GM23338 (cell line): ENCODE results near the gene ZNF879.

Experiments
- CREB1 ChIP-seq: fragments of 250-450 bp; sonication (Bioruptor Pico); IDR thresholded peaks from 2 replicates; pipeline ENCODE4 v1.5.0; 2020; ENCODE audit warnings: low read depth, mild to moderate bottlenecking, moderate library complexity
- ETS1 ChIP-seq: IDR thresholded peaks from 2 replicates; pipeline ENCODE4 v1.6.1; 2016; ENCODE audit warnings: antibody characterized with exemption
- EZH2 ChIP-seq: fragments of 200-600 bp; sonication (generic); IDR thresholded peaks from one replicate; pipeline ENCODE4 v1.8.0; 2017; ENCODE audit warnings: antibody characterized with exemption, mild to moderate bottlenecking, low read depth; ENCODE audit not compliant: unreplicated experiment
- EZH2phosphoT487 ChIP-seq: fragments of 200-600 bp; sonication (generic); IDR thresholded peaks from one replicate; pipeline ENCODE4 v1.8.1; 2018; ENCODE audit warnings: antibody characterized with exemption; ENCODE audit not compliant: unreplicated experiment
- JUNB ChIP-seq: IDR thresholded peaks from one replicate; pipeline ENCODE4 v1.6.1; 2016; ENCODE audit warnings: antibody characterized with exemption; ENCODE audit not compliant: unreplicated experiment
- NANOG ChIP-seq: IDR thresholded peaks from 2 replicates; pipeline ENCODE4 v1.6.1; 2016; ENCODE audit warnings: antibody characterized with exemption, borderline replicate concordance
- POLR2AphosphoS5 ChIP-seq: IDR thresholded peaks from 2 replicates; pipeline ENCODE4 v1.6.1; 2016; ENCODE audit warnings: antibody characterized with exemption, low read depth
- STAT1 ChIP-seq: IDR thresholded peaks from one replicate; pipeline ENCODE4 v1.6.1; 2016; ENCODE audit warnings: antibody characterized with exemption; ENCODE audit not compliant: unreplicated experiment
- ZNF114 ChIP-seq: fragments of 250-450 bp; sonication (Bioruptor Pico); IDR thresholded peaks from 2 replicates; pipeline ENCODE4 v1.5.0; 2020; ENCODE audit warnings: mild to moderate bottlenecking, moderate library complexity
- ZNF331 ChIP-seq: fragments of 250-450 bp; sonication (Bioruptor Pico); IDR thresholded peaks from 2 replicates; pipeline ENCODE4 v1.5.0; 2020; ENCODE audit warnings: low read depth, mild to moderate bottlenecking, moderate library complexity
- ZNF462 ChIP-seq: fragments of 250-450 bp; sonication (Bioruptor Pico); IDR thresholded peaks from 2 replicates; pipeline ENCODE4 v1.5.0; 2020; ENCODE audit warnings: mild to moderate bottlenecking, moderate library complexity
- TF ChIP-seq, protein P1 (sequence below), 2 experiments: fragments of 200-600 bp in 1 of 2; sonication (generic) in 1 of 2; conservative IDR thresholded peaks; 2 replicates each; pipeline versions ENCODE4 v1.5.1 to v1.6.1; 2016 to 2017; ENCODE audit warnings: antibody characterized with exemption in 2 of 2, low read depth in 2 of 2, mild to moderate bottlenecking in 2 of 2, moderate library complexity in 1 of 2
- TF ChIP-seq, protein P2 (sequence below): IDR thresholded peaks from one replicate; pipeline ENCODE4 v1.6.1; 2018; ENCODE audit warnings: antibody characterized with exemption; ENCODE audit not compliant: unreplicated experiment

DNA sequence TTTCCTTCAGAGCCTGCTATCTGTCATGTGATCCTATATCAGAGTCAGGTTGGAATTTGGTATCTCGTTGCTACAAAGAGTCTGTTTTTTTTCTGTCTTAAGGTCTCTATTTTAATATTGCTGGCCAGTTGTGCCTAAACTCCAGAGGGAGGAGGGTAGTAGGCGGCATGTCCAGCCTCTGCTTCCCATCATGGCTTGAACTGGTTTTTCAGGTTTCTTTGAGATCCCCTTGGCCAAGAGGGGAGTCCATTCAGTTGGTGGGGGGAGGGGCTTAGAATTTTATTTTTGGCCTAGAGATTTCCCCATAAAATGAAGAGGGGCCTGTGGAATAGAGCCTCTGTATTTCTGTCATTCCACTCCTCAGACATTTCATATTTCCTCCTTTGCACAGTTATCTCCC, 21.2 kb downstream of the ZNF879 start:
- TF ChIP-seq, protein P1, sequence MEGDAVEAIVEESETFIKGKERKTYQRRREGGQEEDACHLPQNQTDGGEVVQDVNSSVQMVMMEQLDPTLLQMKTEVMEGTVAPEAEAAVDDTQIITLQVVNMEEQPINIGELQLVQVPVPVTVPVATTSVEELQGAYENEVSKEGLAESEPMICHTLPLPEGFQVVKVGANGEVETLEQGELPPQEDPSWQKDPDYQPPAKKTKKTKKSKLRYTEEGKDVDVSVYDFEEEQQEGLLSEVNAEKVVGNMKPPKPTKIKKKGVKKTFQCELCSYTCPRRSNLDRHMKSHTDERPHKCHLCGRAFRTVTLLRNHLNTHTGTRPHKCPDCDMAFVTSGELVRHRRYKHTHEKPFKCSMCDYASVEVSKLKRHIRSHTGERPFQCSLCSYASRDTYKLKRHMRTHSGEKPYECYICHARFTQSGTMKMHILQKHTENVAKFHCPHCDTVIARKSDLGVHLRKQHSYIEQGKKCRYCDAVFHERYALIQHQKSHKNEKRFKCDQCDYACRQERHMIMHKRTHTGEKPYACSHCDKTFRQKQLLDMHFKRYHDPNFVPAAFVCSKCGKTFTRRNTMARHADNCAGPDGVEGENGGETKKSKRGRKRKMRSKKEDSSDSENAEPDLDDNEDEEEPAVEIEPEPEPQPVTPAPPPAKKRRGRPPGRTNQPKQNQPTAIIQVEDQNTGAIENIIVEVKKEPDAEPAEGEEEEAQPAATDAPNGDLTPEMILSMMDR (conservative IDR thresholded peaks at IDR 0.05; ENCODE audit: low read depth in 2 of 2): no peak
- TF ChIP-seq, protein P2, sequence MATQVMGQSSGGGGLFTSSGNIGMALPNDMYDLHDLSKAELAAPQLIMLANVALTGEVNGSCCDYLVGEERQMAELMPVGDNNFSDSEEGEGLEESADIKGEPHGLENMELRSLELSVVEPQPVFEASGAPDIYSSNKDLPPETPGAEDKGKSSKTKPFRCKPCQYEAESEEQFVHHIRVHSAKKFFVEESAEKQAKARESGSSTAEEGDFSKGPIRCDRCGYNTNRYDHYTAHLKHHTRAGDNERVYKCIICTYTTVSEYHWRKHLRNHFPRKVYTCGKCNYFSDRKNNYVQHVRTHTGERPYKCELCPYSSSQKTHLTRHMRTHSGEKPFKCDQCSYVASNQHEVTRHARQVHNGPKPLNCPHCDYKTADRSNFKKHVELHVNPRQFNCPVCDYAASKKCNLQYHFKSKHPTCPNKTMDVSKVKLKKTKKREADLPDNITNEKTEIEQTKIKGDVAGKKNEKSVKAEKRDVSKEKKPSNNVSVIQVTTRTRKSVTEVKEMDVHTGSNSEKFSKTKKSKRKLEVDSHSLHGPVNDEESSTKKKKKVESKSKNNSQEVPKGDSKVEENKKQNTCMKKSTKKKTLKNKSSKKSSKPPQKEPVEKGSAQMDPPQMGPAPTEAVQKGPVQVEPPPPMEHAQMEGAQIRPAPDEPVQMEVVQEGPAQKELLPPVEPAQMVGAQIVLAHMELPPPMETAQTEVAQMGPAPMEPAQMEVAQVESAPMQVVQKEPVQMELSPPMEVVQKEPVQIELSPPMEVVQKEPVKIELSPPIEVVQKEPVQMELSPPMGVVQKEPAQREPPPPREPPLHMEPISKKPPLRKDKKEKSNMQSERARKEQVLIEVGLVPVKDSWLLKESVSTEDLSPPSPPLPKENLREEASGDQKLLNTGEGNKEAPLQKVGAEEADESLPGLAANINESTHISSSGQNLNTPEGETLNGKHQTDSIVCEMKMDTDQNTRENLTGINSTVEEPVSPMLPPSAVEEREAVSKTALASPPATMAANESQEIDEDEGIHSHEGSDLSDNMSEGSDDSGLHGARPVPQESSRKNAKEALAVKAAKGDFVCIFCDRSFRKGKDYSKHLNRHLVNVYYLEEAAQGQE: no peak
- TF ChIP-seq EZH2 (no peak), POLR2AphosphoS5 (no peak), EZH2phosphoT487 (no peak), JUNB (no peak), STAT1 (no peak), CREB1 (CRISPR knock-in tag) (no peak), ETS1 (no peak), ZNF331 (no peak), NANOG (no peak), ZNF114 (CRISPR knock-in tag) (no peak), ZNF462 (CRISPR knock-in tag) (no peak)
